ENCODE measurements around the gene SLIT3. TPM values are rescaled to one million over a fixed set of nuclear protein-coding genes. Genes with fewer than 3 reads are reported as not detected.

Gene SLIT3
- total RNA-seq, 2 experiments from 2014 or later, result not detected

DNA sequence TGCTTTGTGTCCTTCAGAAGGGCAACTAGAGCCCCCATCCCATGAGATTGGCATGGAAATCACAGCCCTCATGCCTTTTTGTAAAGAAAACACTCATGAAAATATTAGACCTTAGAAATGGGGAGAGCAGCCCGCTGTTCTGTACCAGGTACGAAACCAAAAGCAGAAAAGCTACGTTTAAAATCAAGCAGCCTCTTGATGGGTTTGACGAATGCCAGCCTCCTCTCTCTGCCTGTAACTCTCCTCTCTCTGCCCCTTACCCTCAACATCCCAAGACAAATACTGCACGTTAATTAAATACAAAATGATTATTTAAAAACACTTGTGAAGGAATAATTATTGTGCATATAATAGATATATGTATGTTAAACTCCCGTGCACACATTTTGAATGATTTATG lies 390.1 kb downstream of the SLIT3 start:
- Histone ChIP-seq H3K36me3 (ENCODE audit: insufficient read depth, low read length) (no peaks in the 10 kb centered on the region), H3K27ac (ENCODE audit: low read depth in 1 of 2, low read length in 2 of 2) (no peak overlapping the region), H3K4me1 (ENCODE audit: insufficient read depth, low read length) (no peaks in the 10 kb centered on the region), H3K9me3 (ENCODE audit: control insufficient read depth in 1 of 2, insufficient read depth in 1 of 2, low read length in 2 of 2) (no peaks in the 10 kb centered on the region), H3K4me3 (ENCODE audit: low read length) (no peak overlapping the region), H3K27me3 (ENCODE audit: control insufficient read depth in 1 of 2, insufficient read depth in 2 of 2, low read length in 2 of 2) (peaks cover 3 to 5% of the 10 kb centered on the region in 2 experiments)
- ATAC-seq (ENCODE audit: poor library complexity), result no peak
- Mint-ChIP-seq H3K4me3 (no peak overlapping the region), H3K9me3 (no peaks in the 10 kb centered on the region), H3K36me3 (ENCODE audit: low read depth) (no peaks in the 10 kb centered on the region), H3K27ac (no peak overlapping the region), H3K4me1 (ENCODE audit: low read depth) (no peaks in the 10 kb centered on the region), H3K27me3 (peaks cover 11% of the 10 kb centered on the region)
- TF ChIP-seq, protein P1, sequence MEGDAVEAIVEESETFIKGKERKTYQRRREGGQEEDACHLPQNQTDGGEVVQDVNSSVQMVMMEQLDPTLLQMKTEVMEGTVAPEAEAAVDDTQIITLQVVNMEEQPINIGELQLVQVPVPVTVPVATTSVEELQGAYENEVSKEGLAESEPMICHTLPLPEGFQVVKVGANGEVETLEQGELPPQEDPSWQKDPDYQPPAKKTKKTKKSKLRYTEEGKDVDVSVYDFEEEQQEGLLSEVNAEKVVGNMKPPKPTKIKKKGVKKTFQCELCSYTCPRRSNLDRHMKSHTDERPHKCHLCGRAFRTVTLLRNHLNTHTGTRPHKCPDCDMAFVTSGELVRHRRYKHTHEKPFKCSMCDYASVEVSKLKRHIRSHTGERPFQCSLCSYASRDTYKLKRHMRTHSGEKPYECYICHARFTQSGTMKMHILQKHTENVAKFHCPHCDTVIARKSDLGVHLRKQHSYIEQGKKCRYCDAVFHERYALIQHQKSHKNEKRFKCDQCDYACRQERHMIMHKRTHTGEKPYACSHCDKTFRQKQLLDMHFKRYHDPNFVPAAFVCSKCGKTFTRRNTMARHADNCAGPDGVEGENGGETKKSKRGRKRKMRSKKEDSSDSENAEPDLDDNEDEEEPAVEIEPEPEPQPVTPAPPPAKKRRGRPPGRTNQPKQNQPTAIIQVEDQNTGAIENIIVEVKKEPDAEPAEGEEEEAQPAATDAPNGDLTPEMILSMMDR (IDR thresholded peaks at IDR 0.05), result no peak
- ChIA-PET CTCF (no interaction called here), POLR2A (no interaction called here)
- DNase-seq, result no peak
- intact Hi-C loops (cut with DNase I, micrococcal nuclease), result no loop called here

DNA sequence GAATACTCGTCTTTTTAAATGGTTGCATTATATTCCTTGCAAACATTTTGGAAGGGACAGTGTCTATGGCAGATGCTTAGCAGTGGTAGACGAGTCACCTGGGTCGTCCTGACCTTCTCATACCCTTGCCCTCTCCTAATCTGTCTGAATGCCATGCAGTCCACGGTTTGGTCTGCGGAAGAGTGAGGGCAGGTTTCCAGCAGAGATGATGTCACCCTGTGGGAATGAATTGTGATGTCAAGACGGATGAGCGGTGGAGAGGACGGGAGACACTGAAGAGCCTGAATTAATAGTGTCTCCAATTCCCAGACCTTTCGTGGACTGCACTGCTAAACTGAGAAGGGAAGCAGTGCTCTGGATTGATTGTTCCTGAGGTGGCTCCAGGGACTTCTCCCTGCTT lies 392.7 kb downstream of the SLIT3 start:
- POLR2A ChIA-PET, result no interaction called here
- no peaks in the 10 kb centered on the region for H3K4me1 Mint-ChIP-seq (ENCODE audit: low read depth)
- no peaks in the 10 kb centered on the region for H3K9me3 Mint-ChIP-seq
- H3K27me3 ChIP-seq (ENCODE audit: control insufficient read depth in 1 of 2, insufficient read depth in 2 of 2, low read length in 2 of 2), result peaks cover 0 to 2% of the 10 kb centered on the region in 2 experiments
- no peak overlapping the region for H3K4me3 Mint-ChIP-seq
- DNase-seq (no peak), ATAC-seq (ENCODE audit: poor library complexity) (no peak)
- no peaks in the 10 kb centered on the region for H3K9me3 ChIP-seq (ENCODE audit: control insufficient read depth in 1 of 2, insufficient read depth in 1 of 2, low read length in 2 of 2)
- H3K36me3 Mint-ChIP-seq (ENCODE audit: low read depth), result no peaks in the 10 kb centered on the region
- CTCF ChIA-PET, result no interaction called here
- no peaks in the 10 kb centered on the region for H3K36me3 ChIP-seq (ENCODE audit: insufficient read depth, low read length)
- no peak overlapping the region for H3K27ac ChIP-seq (ENCODE audit: low read depth in 1 of 2, low read length in 2 of 2)
- intact Hi-C loops (cut with DNase I, micrococcal nuclease), result no loop called here
- TF ChIP-seq, protein P1 (IDR thresholded peaks at IDR 0.05), result no peak
- H3K4me1 ChIP-seq (ENCODE audit: insufficient read depth, low read length), result no peaks in the 10 kb centered on the region
- H3K27me3 Mint-ChIP-seq, result peaks cover 6% of the 10 kb centered on the region
- H3K27ac Mint-ChIP-seq, result no peak overlapping the region
- no peak overlapping the region for H3K4me3 ChIP-seq (ENCODE audit: low read length)

DNA sequence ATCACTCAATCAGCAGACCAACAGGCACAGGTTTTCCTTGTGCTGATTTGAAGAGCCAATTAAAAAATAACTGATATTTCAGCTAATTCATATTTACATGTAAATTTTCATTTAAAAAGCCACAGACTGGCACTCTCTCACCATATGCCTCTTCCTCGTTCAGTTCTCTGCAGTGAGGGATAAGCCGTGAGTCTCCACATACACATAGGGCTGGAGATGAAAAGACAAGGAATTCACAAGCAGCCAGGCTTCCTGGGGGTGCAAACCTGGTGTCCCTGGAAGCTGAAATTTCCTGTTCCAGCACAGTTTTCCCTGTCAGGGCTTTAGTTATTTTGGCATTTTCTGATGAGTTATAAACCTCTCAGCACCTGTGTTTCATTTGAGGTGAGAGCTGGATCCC lies 397.9 kb downstream of the SLIT3 start:
- Histone ChIP-seq H3K9me3 (ENCODE audit: control insufficient read depth in 1 of 2, insufficient read depth in 1 of 2, low read length in 2 of 2) (no peaks in the 10 kb centered on the region), H3K4me1 (ENCODE audit: insufficient read depth, low read length) (no peaks in the 10 kb centered on the region), H3K36me3 (ENCODE audit: insufficient read depth, low read length) (no peaks in the 10 kb centered on the region), H3K4me3 (ENCODE audit: low read length) (no peak overlapping the region), H3K27ac (ENCODE audit: low read depth in 1 of 2, low read length in 2 of 2) (no peak overlapping the region), H3K27me3 (ENCODE audit: control insufficient read depth in 1 of 2, insufficient read depth in 2 of 2, low read length in 2 of 2) (no peaks in the 10 kb centered on the region)
- Mint-ChIP-seq H3K27ac (no peak overlapping the region), H3K4me1 (ENCODE audit: low read depth) (no peaks in the 10 kb centered on the region), H3K36me3 (ENCODE audit: low read depth) (no peaks in the 10 kb centered on the region), H3K27me3 (no peaks in the 10 kb centered on the region), H3K4me3 (no peak overlapping the region), H3K9me3 (no peaks in the 10 kb centered on the region)
- CTCF ChIA-PET, result no interaction called here
- DNase-seq (no peak), ATAC-seq (ENCODE audit: poor library complexity) (no peak)
- POLR2A ChIA-PET, result no interaction called here
- TF ChIP-seq, protein P1 (IDR thresholded peaks at IDR 0.05), result no peak
- intact Hi-C loops (cut with DNase I, micrococcal nuclease), result no loop called here
